ENCODE data around the gene GPSM1.
"Not testable (repeated sequence)": the region's sequence is repeated elsewhere in the genome, so short reads cannot be mapped to it uniquely, and the experiment has no call there.

Gene GPSM1

GRCh38 chr9:136401173-136401922, 74.0 kb downstream of the GPSM1 start:
- DNase-seq = no peak

GRCh38 chr9:136402067-136402466, 74.7 kb downstream of the GPSM1 start:
- no peak for DNase-seq

DNA sequence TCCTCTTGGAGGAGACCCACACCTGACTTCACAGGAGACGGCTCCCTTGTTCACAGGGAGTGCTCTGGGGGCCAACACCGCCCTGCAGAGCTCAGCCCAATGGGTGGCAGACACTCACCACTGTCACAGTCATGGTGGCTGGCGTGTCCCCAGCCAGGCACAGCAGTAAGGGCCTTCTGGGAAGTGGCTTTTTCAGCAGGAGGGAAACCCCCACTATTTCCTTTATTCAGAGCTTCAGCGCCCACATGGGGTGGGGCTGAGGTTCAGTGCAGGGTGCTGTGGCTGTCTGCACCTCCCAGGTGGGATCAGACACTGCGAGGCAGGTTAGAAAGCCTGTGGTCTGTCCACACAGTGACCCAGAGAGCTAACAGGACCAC, 76.2 kb downstream of the GPSM1 start:
- DNase-seq = no peak

- DNase-seq = no peak
These were observed 76.8 kb downstream of the GPSM1 start for GRCh38 chr9:136403915-136404800.

DNA sequence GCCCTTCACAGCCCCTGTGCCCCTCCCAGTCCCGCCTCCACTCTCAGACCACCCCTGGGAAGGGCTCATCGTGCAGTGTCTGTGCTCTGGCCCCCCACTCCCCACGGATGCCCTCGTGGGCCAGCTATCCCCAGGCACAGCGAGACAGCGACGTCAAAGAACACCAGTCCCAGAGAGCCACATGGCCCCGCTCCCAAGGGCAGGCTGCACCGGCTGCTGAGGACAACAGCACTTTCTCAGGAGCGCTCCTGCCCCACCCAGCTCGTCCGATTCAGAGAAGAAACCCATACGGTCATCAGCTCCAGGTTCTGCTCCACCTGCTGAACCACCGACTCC, 77.4 kb downstream of the GPSM1 start:
- DNase-seq = no peak

GRCh38 chr9:136405481-136405880, 78.1 kb downstream of the GPSM1 start:
- no peak for DNase-seq

GRCh38 chr9:136405904-136406303, 78.6 kb downstream of the GPSM1 start:
- not testable (repeated sequence) for DNase-seq

GRCh38 chr9:136407061-136407460, 79.7 kb downstream of the GPSM1 start:
- not testable (repeated sequence) for DNase-seq

DNA sequence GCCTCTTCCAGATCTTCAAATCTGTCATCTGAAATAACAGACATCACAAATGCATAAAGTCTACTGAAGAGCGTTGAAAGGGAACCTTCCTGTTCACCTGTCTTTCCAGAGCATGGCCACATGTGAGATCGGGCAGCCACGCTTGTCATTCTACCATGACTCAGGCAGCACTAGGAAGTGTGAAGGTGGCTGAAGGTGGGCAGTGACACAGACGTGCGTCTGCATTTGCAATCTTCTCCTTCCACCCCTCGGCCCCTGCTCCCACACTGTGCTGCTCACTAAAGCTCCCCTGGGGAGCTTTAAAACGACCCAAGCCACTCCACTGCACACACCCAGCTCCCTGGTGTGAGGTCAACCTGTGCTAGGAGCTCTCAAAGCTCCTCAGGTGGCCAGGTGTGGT, 80.6 kb downstream of the GPSM1 start:
- no peak for DNase-seq

Measured in NCI-H2171 (cell line).